Measurements from ENCODE around the gene CBR1.

GRCh38 chr21:36105327-36105842 lies 35.6 kb downstream of the CBR1 start:
- no peak for TF ChIP-seq EZH2 (IDR thresholded peaks at IDR 0.05; ENCODE audit: insufficient read depth, low read length)
- no peak for TF ChIP-seq CTCF (IDR thresholded peaks at IDR 0.05; ENCODE audit: insufficient read depth, low read depth, low read length)

Measured in astrocyte (in vitro differentiated cells and primary cell).